Lower lobe of right lung (tissue), 2 donors: ENCODE data around the gene COMMD9. TPM values are rescaled to one million over a fixed set of nuclear protein-coding genes. Genes with fewer than 3 reads are reported as not detected.

Source experiments
- ATAC-seq, 2 donors: fragments of 200-7000 bp; cut with Tn5 transposase; one replicate each; pipeline ENCODE4 v1.9.1; 2020 to 2022; ENCODE audit warnings: mild to moderate bottlenecking in 2 of 2, moderate library complexity in 2 of 2
- DNase-seq: peaks from one replicate; pipeline ENCODE4 v3.0.0-alpha.2; 2020
- H3K27ac ChIP-seq: fragments of 200-600 bp; one replicate; pipeline ENCODE4 v1.8.0; 2022
- H3K27me3 ChIP-seq: fragments of 200-600 bp; one replicate; pipeline ENCODE4 v1.8.0; 2022; ENCODE audit warnings: low read depth
- H3K36me3 ChIP-seq: fragments of 200-600 bp; one replicate; pipeline ENCODE4 v1.8.0; 2022; ENCODE audit warnings: mild to moderate bottlenecking
- H3K4me1 ChIP-seq: fragments of 200-600 bp; one replicate; pipeline ENCODE4 v1.8.0; 2022
- H3K4me3 ChIP-seq: fragments of 200-600 bp; one replicate; pipeline ENCODE4 v1.8.0; 2022; ENCODE audit warnings: mild to moderate bottlenecking
- H3K9me3 ChIP-seq: fragments of 200-600 bp; one replicate; pipeline ENCODE4 v1.8.0; 2022
- CTCF ChIP-seq: fragments of 200-600 bp; IDR thresholded peaks from one replicate; pipeline ENCODE4 v1.8.0; 2022; ENCODE audit warnings: antibody characterized with exemption, mild to moderate bottlenecking
- intact Hi-C: fragments of 100-400 bp; cut with DNase I; formaldehyde crosslinking; loops from one replicate; pipeline ENCODE4 v1.11.0; 2022
- total RNA-seq: library from RNA; stranded (reverse); fragmentation: NEBNext Ultra II Directional; extraction: Animal tissue kit (Norgen Biotek cat#: 25700); gene quantifications from one replicate; pipeline ENCODE4 v1.2.1, GENCODE V29; 2021
- donor health status: DM: no; HTN: yes; CAD: no; lungs with severe emphysema.

COMMD9 gene
- total RNA-seq, 1 donor from 2014 or later: 85.7 TPM

GRCh38 chr11:36313750-36314433 is 24.7 kb upstream of the COMMD9 start:
- ATAC-seq: no peak
- DNase-seq: no peak
- Histone ChIP-seq H3K27me3 (no peaks in the 10 kb centered on the region), H3K9me3 (no peaks in the 10 kb centered on the region), H3K36me3 (no peaks in the 10 kb centered on the region), H3K27ac (no peak overlapping the region), H3K4me1 (no peaks in the 10 kb centered on the region), H3K4me3 (no peak overlapping the region)
- intact Hi-C loops: no loop called here
- TF ChIP-seq CTCF: no peak

GRCh38 chr11:36312611-36313472 is 23.6 kb upstream of the COMMD9 start:
- no peaks in the 10 kb centered on the region for H3K4me1 ChIP-seq
- H3K27ac ChIP-seq: no peak overlapping the region
- H3K36me3 ChIP-seq: no peaks in the 10 kb centered on the region
- no peaks in the 10 kb centered on the region for H3K9me3 ChIP-seq
- no peak overlapping the region for H3K4me3 ChIP-seq
- no peaks in the 10 kb centered on the region for H3K27me3 ChIP-seq
- no peak for TF ChIP-seq CTCF
- ATAC-seq (no peak), DNase-seq (no peak)
- intact Hi-C loops: no loop called here

- no peaks in the 10 kb centered on the region for H3K4me1 ChIP-seq
- H3K4me3 ChIP-seq: no peak overlapping the region
- TF ChIP-seq CTCF: no peak
- H3K36me3 ChIP-seq: no peaks in the 10 kb centered on the region
- no peaks in the 10 kb centered on the region for H3K27me3 ChIP-seq
- H3K27ac ChIP-seq: no peak overlapping the region
- no peak for DNase-seq
- H3K9me3 ChIP-seq: no peaks in the 10 kb centered on the region
- no peak for ATAC-seq
- intact Hi-C loops: no loop called here
Measured at GRCh38 chr11:36311926-36312595, 22.8 kb upstream of the COMMD9 start.

GRCh38 chr11:36309779-36310178 is 20.6 kb upstream of the COMMD9 start:
- no peak overlapping the region for H3K4me3 ChIP-seq
- no peak for ATAC-seq
- no peaks in the 10 kb centered on the region for H3K27me3 ChIP-seq
- intact Hi-C loops: no loop called here
- DNase-seq: no peak
- H3K4me1 ChIP-seq: peaks cover under 1% of the 10 kb centered on the region
- no peaks in the 10 kb centered on the region for H3K36me3 ChIP-seq
- no peak overlapping the region for H3K27ac ChIP-seq
- TF ChIP-seq CTCF: no peak
- no peaks in the 10 kb centered on the region for H3K9me3 ChIP-seq

GRCh38 chr11:36308577-36308976 is 19.4 kb upstream of the COMMD9 start:
- DNase-seq (no peak), ATAC-seq (no peak)
- intact Hi-C loops: no loop called here
- no peak for TF ChIP-seq CTCF
- Histone ChIP-seq H3K27me3 (no peaks in the 10 kb centered on the region), H3K9me3 (no peaks in the 10 kb centered on the region), H3K27ac (no peak overlapping the region), H3K4me3 (no peak overlapping the region), H3K4me1 (peaks cover 13% of the 10 kb centered on the region), H3K36me3 (no peaks in the 10 kb centered on the region)
